Tibial nerve (tissue), 4 donors: ENCODE measurements around the gene TRIM43B.
"Not testable (repeated sequence)": the region's sequence is repeated elsewhere in the genome, so short reads cannot be mapped to it uniquely, and the experiment has no call there.

Experiments used
- CTCF ChIP-seq, 5 experiments: fragments of 200-600 bp in 3 of 5; fragments of 450-650 bp in 2 of 5; sonication (generic) in 3 of 5; IDR thresholded peaks; one replicate each; pipeline ENCODE4 v1.5.1; 2016 to 2019; ENCODE audit warnings: antibody characterized with exemption in 5 of 5, mild to moderate bottlenecking in 3 of 5, moderate library complexity in 2 of 5
- EP300 ChIP-seq, 2 donors: sonication (generic); formaldehyde crosslinking; IDR thresholded peaks; one replicate each; pipeline ENCODE4 v1.6.1; 2017; ENCODE audit warnings: antibody characterized with exemption in 2 of 2, mild to moderate bottlenecking in 1 of 2
- POLR2A ChIP-seq, 2 donors: fragments of 450-650 bp; IDR thresholded peaks; one replicate each; pipeline ENCODE4 v1.6.1; 2017; ENCODE audit warnings: antibody characterized with exemption in 2 of 2, mild to moderate bottlenecking in 2 of 2, moderate library complexity in 2 of 2

- not testable (repeated sequence) for TF ChIP-seq POLR2A, CTCF, EP300 (IDR thresholded peaks at IDR 0.05)
These were observed 16.6 kb downstream of the TRIM43B start for GRCh38 chr2:95467984-95468383.
